B cell (primary cell): ENCODE measurements around the gene HS2ST1. TPM values are rescaled to one million over a fixed set of nuclear protein-coding genes. Genes with fewer than 3 reads are reported as not detected.

ENCODE experiments used
- ATAC-seq: fragments of 200-7000 bp; cut with Tn5 transposase; one replicate; pipeline ENCODE4 v1.10.0; 2021; ENCODE audit warnings: low read depth, mild to moderate bottlenecking, moderate number of reproducible peaks, moderate library complexity
- CTCF ChIA-PET: fragments of 350-600 bp; sonication (Branson Sonifier 250); formaldehyde crosslinking; loops from one replicate; lab custom pipeline; 2021; ENCODE audit warnings: antibody characterized with exemption, inconsistent platforms; lab: Charles Lee
- POLR2A ChIA-PET: fragments of 350-600 bp; sonication (Branson Sonifier 250); formaldehyde crosslinking; loops from one replicate; lab custom pipeline; 2021; ENCODE audit warnings: antibody characterized with exemption; lab: Charles Lee
- DNase-seq: peaks from one replicate; pipeline ENCODE4 v3.0.0; 2013
- H2AFZ ChIP-seq: 2 replicates; pipeline ENCODE4 v1.6.1; 2012; ENCODE audit warnings: mild to moderate bottlenecking, low read depth, low read length; ENCODE audit not compliant: insufficient read depth, poor library complexity, severe bottlenecking
- H3K27ac ChIP-seq, 2 donors: 1 replicate in 1 of 2; 2 replicates in 1 of 2; pipeline ENCODE4 v1.5.1; 2012 to 2013; ENCODE audit warnings: low read length in 2 of 2, mild to moderate bottlenecking in 2 of 2, moderate library complexity in 1 of 2
- H3K27me3 ChIP-seq, 4 experiments: fragments of 200-600 bp in 1 of 4; sonication (generic) in 1 of 4; replicated peaks in 1 of 4; 1 replicate in 2 of 4; 2 replicates in 2 of 4; pipeline versions ENCODE4 v1.6.1 to v1.7.0; 2013 to 2016; ENCODE audit warnings: low read length in 3 of 4, mild to moderate bottlenecking in 2 of 4, mixed read lengths in 1 of 4, moderate library complexity in 1 of 4; ENCODE audit not compliant: insufficient read depth in 4 of 4, control insufficient read depth in 3 of 4; ENCODE audit errors: control extremely low read depth in 1 of 4
- H3K36me3 ChIP-seq, 2 experiments: replicated peaks in 1 of 2; 1 replicate in 1 of 2; 2 replicates in 1 of 2; pipeline versions ENCODE4 v1.6.1 to v1.7.1; 2013; ENCODE audit warnings: low read length in 1 of 2; ENCODE audit not compliant: insufficient read depth in 2 of 2, control insufficient read depth in 1 of 2; ENCODE audit errors: control extremely low read depth in 1 of 2, extremely low read depth in 1 of 2
- H3K4me1 ChIP-seq, 2 donors: fragments of 200-600 bp in 1 of 2; sonication (generic) in 1 of 2; 1 replicate in 1 of 2; 2 replicates in 1 of 2; pipeline versions ENCODE4 v1.5.1 to v1.6.1; 2013 to 2017; ENCODE audit warnings: low read length in 2 of 2; ENCODE audit not compliant: control insufficient read depth in 2 of 2, insufficient read depth in 2 of 2
- H3K4me2 ChIP-seq: replicated peaks from 2 replicates; pipeline ENCODE3; 2012; ENCODE audit warnings: mild to moderate bottlenecking, low read depth, low read length; ENCODE audit not compliant: poor library complexity, severe bottlenecking
- H3K4me3 ChIP-seq, 5 experiments: fragments of 200-600 bp in 1 of 5; sonication (generic) in 1 of 5; 1 replicate in 3 of 5; 2 replicates in 2 of 5; pipeline versions ENCODE4 v1.5.1 to v1.7.0; 2011 to 2016; ENCODE audit warnings: low read length in 4 of 5, mild to moderate bottlenecking in 4 of 5, low read depth in 2 of 5, control low read depth in 1 of 5, moderate library complexity in 1 of 5; ENCODE audit not compliant: insufficient read depth in 1 of 5; ENCODE audit errors: control extremely low read depth in 1 of 5, extremely low read depth in 1 of 5
- H3K79me2 ChIP-seq: fragments of 200-600 bp; sonication (generic); one replicate; pipeline ENCODE4 v1.6.0; 2016; ENCODE audit warnings: low read length; ENCODE audit not compliant: control insufficient read depth, insufficient read depth
- H3K9ac ChIP-seq: fragments of 200-600 bp; sonication (generic); 2 replicates; pipeline ENCODE4 v1.6.1; 2017; ENCODE audit warnings: mild to moderate bottlenecking, low read length, moderate library complexity
- H3K9me3 ChIP-seq, 3 donors: one replicate each; pipeline versions ENCODE4 v1.6.1 to v1.7.1; 2013; ENCODE audit warnings: low read length in 2 of 3; ENCODE audit not compliant: control insufficient read depth in 2 of 3, insufficient read depth in 1 of 3; ENCODE audit errors: control extremely low read depth in 1 of 3
- H4K20me1 ChIP-seq: 2 replicates; pipeline ENCODE4 v1.6.0; 2012; ENCODE audit warnings: mild to moderate bottlenecking, low read length; ENCODE audit not compliant: insufficient read depth, control insufficient read depth, poor library complexity, severe bottlenecking
- H3K27ac Mint-ChIP-seq: one replicate; pipeline ENCODE4 v1.8.0; 2021; ENCODE audit warnings: mixed read lengths
- H3K27me3 Mint-ChIP-seq: one replicate; pipeline ENCODE4 v1.8.0; 2021; ENCODE audit warnings: mixed read lengths
- H3K4me1 Mint-ChIP-seq: one replicate; pipeline ENCODE4 v1.8.0; 2021; ENCODE audit warnings: mixed read lengths
- H3K4me3 Mint-ChIP-seq: one replicate; pipeline ENCODE4 v1.8.0; 2021; ENCODE audit warnings: mixed read lengths
- H3K9me3 Mint-ChIP-seq: one replicate; pipeline ENCODE4 v1.8.0; 2022; ENCODE audit warnings: mixed read lengths; ENCODE audit not compliant: insufficient read depth
- EZH2 ChIP-seq: IDR thresholded peaks from 2 replicates; pipeline ENCODE4 v1.6.1; 2012; ENCODE audit warnings: borderline replicate concordance, low read depth, mild to moderate bottlenecking, moderate library complexity, low read length; ENCODE audit not compliant: insufficient read depth, poor library complexity, severe bottlenecking
- WGBS: methylation state at CpG from one replicate; pipeline ENCODE4 v1.1.5; 2013; ENCODE audit warnings: missing lambda C conversion rate; ENCODE audit not compliant: insufficient coverage; 5-methylcytosine and 5-hydroxymethylcytosine counted together
- intact Hi-C: fragments of 100-400 bp; cut with micrococcal nuclease; formaldehyde crosslinking; loops from one replicate; pipeline ENCODE4 v1.10.0; 2022
- polyA plus RNA-seq: library from polyadenylated mRNA; depleted of rRNA; stranded (reverse); fragments of >200 nt; gene quantifications from 2 replicates; pipeline ENCODE4 v1.2.3, GENCODE V29; 2012
- total RNA-seq, 2 donors: library from RNA; stranded (reverse); fragments of 120-200 nt in 1 of 2; gene quantifications; 1 replicate in 1 of 2; 2 replicates in 1 of 2; pipeline versions ENCODE4 v1.2.3 to v1.2.4, GENCODE V29; 2013 to 2022
- TF ChIP-seq, protein P1 (sequence below): fragments of 200-600 bp; IDR thresholded peaks from one replicate; pipeline ENCODE4 v1.8.0; 2022; ENCODE audit warnings: antibody characterized with exemption, mild to moderate bottlenecking

Gene HS2ST1
- total and polyA plus RNA-seq, 2 donors (not counting 1 experiment from before 2014, with no cell fraction given) = 3.0 to 16.9 TPM

DNA sequence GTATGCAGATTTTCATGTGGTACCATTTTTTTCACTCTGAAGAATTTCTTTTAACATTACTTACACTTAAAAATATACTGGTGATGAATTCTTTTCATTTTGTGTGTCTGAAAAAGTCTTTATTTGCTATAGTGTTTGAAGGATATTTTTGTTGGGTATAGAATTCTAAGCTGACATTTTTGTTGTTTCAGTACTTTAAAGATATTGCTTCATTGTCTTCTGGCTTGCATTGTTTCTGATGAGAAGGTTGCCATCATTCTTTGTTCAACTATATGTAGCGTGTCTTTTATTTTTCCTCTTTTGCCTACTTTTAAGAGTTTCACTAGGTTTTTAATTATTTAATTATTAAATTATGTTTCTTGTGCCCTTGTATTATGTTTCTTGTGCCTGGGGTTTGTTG lies 8.0 kb downstream of the HS2ST1 start:
- Histone ChIP-seq H3K9me3 (peaks cover 8 to 27% (median 15%) of the 10 kb centered on the region in 3 donors), H3K4me2 (no peak overlapping the region), H3K4me1 (peaks cover 3 to 10% of the 10 kb centered on the region in 2 donors), H2AFZ (no peak overlapping the region), H3K36me3 (no peaks in the 10 kb centered on the region), H3K9ac (no peak overlapping the region), H4K20me1 (peaks cover 7% of the 10 kb centered on the region), H3K79me2 (peaks cover 96% of the 10 kb centered on the region), H3K4me3 (no peak overlapping the region), H3K27me3 (no peaks in the 10 kb centered on the region), H3K27ac (no peak overlapping the region)
- ChIA-PET POLR2A (no interaction called here), CTCF (no interaction called here)
- ATAC-seq = no peak
- peaks cover 19% of the 10 kb centered on the region for H3K4me1 Mint-ChIP-seq
- intact Hi-C loops = no loop called here
- no CpG with 5 or more reads among the region's 1 CpG for WGBS
- H3K4me3 Mint-ChIP-seq = no peak overlapping the region
- peaks cover 12% of the 10 kb centered on the region for H3K9me3 Mint-ChIP-seq
- no peak overlapping the region for H3K27ac Mint-ChIP-seq
- TF ChIP-seq, protein P1, sequence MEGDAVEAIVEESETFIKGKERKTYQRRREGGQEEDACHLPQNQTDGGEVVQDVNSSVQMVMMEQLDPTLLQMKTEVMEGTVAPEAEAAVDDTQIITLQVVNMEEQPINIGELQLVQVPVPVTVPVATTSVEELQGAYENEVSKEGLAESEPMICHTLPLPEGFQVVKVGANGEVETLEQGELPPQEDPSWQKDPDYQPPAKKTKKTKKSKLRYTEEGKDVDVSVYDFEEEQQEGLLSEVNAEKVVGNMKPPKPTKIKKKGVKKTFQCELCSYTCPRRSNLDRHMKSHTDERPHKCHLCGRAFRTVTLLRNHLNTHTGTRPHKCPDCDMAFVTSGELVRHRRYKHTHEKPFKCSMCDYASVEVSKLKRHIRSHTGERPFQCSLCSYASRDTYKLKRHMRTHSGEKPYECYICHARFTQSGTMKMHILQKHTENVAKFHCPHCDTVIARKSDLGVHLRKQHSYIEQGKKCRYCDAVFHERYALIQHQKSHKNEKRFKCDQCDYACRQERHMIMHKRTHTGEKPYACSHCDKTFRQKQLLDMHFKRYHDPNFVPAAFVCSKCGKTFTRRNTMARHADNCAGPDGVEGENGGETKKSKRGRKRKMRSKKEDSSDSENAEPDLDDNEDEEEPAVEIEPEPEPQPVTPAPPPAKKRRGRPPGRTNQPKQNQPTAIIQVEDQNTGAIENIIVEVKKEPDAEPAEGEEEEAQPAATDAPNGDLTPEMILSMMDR = no peak
- no peak for TF ChIP-seq EZH2
- DNase-seq = no peak
- H3K27me3 Mint-ChIP-seq = no peaks in the 10 kb centered on the region

DNA sequence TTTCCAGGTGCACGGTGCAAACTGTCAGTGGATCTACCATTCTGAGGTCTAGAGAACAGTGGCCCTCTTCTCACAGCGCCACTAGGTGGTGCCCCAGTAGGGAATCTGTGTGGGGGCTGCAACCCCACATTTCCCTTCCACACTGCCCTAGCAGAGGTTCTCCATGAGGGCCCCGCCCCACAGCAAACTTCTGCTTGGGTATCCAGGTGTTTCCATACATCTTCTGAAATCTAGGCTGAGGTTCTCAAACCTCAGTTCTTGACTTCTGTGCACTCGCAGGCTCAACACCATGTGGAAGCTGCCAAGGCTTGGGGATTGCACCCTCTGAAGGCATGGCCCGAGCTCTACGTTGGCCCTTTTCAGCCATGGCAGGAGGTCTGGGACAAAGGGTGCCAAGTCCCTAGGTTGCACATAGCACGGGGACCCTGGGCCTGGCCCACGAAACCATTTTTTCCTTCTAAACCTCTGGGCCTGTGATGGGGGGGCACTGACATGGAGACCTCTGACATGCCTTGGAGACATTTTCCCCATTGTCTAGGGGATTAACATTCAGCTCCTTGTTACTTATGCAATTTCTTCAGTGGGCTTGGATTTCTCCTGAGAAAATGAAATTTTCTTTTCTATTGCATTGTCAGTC lies 10.0 kb downstream of the HS2ST1 start:
- H3K9me3 Mint-ChIP-seq = peaks cover 12% of the 10 kb centered on the region
- H3K27me3 Mint-ChIP-seq = no peaks in the 10 kb centered on the region
- peaks cover 20% of the 10 kb centered on the region for H3K4me1 Mint-ChIP-seq
- Histone ChIP-seq H3K9me3 (peaks cover 8 to 27% (median 15%) of the 10 kb centered on the region in 3 donors), H3K36me3 (no peaks in the 10 kb centered on the region), H3K4me1 (peaks cover 3 to 10% of the 10 kb centered on the region in 2 donors), H3K9ac (no peak overlapping the region), H3K27me3 (no peaks in the 10 kb centered on the region), H3K79me2 (peaks cover 91% of the 10 kb centered on the region), H2AFZ (no peak overlapping the region), H3K4me3 (no peak overlapping the region), H3K4me2 (no peak overlapping the region), H4K20me1 (peaks cover 7% of the 10 kb centered on the region), H3K27ac (no peak overlapping the region)
- no peak for TF ChIP-seq EZH2
- TF ChIP-seq, protein P1 = no peak
- DNase-seq = no peak
- WGBS = 100% methylated on average over 6 of the region's 8 CpGs
- ChIA-PET CTCF (no interaction called here), POLR2A (no interaction called here)
- H3K4me3 Mint-ChIP-seq = no peak overlapping the region
- no peak for ATAC-seq
- intact Hi-C loops = no loop called here
- H3K27ac Mint-ChIP-seq = no peak overlapping the region
